Measurements from ENCODE around the gene AVEN. TPM values are rescaled to one million over a fixed set of nuclear protein-coding genes. Genes with fewer than 3 reads are reported as not detected.
A peak's percentile ranks its signal among the peaks of the same experiment; 100 is the strongest.

The AVEN gene
- total and polyA plus RNA-seq, 2 of the 8 experiments (the other 6 are each of a cell fraction or from before 2014, with no cell fraction given): 5.5 to 17.0 TPM

GRCh38 chr15:34047893-34048775, 9.1 kb upstream of the AVEN start:
- Histone ChIP-seq H2AK5ac (ENCODE audit: low read depth, low read length) (no peak overlapping the region), H2BK120ac (replicated peaks; ENCODE audit: low read depth, low read length) (no peak overlapping the region), H2BK12ac (ENCODE audit: low read depth, low read length) (no peak overlapping the region), H4K20me1 (replicated peaks in 1 of 2; ENCODE audit: control insufficient read depth in 1 of 2, insufficient read depth in 2 of 2, low read length in 2 of 2) (no peaks in the 10 kb centered on the region), H3K23ac (ENCODE audit: insufficient read length) (no peak overlapping the region), H3K79me2 (ENCODE audit: control insufficient read depth in 1 of 2, insufficient read depth in 2 of 2, low read length in 2 of 2) (no peaks in the 10 kb centered on the region), H3K36me3 (ENCODE audit: control insufficient read depth in 2 of 4, insufficient read depth in 4 of 4, low read length in 3 of 4) (no peaks in the 10 kb centered on the region), H3K4me1 (replicated peaks in 1 of 4; ENCODE audit: control insufficient read depth in 3 of 4, insufficient read depth in 4 of 4, low read length in 3 of 4) (no peaks in the 10 kb centered on the region), H3K18ac (ENCODE audit: extremely low read depth, low read length) (no peak overlapping the region), H3K14ac (ENCODE audit: insufficient read length) (no peak overlapping the region), H2BK15ac (ENCODE audit: low read length) (0 out of 2 replicates have a peak overlapping the region, but pooled peaks have one; percentile 46), H3K4ac (replicated peaks; ENCODE audit: insufficient read length, low read depth, low read length) (no peak overlapping the region), H4K8ac (ENCODE audit: extremely low read depth, insufficient read depth, low read length) (peak overlapping the region; percentile 11), H3K27me3 (replicated peaks in 1 of 4; ENCODE audit: control insufficient read depth in 3 of 4, extremely low read depth in 1 of 4, insufficient read depth in 3 of 4, low read length in 3 of 4) (no peaks in the 10 kb centered on the region; a peak in 1 of 7 replicates), H3K9me3 (ENCODE audit: insufficient read depth in 2 of 2, low read depth in 1 of 2, low read length in 1 of 2) (0 out of 4 replicates have a peak, but pooled peaks cover 0 to 3% of the 10 kb centered on the region in 2 experiments), H4K91ac (replicated peaks; ENCODE audit: insufficient read length, low read length) (no peak overlapping the region), H3K27ac (ENCODE audit: low read depth, low read length) (no peak overlapping the region), H4K5ac (ENCODE audit: insufficient read length, low read depth, low read length) (no peak overlapping the region), H2BK5ac (ENCODE audit: low read depth, low read length) (no peak overlapping the region), H2BK20ac (ENCODE audit: low read length) (no peak overlapping the region), H3K4me2 (ENCODE audit: insufficient read depth in 1 of 2, low read depth in 2 of 2, low read length in 2 of 2) (no peak overlapping the region), H3K4me3 (ENCODE audit: extremely low read depth in 1 of 4, insufficient read depth in 2 of 4, low read depth in 3 of 4, low read length in 4 of 4) (no peak overlapping the region), H3K56ac (replicated peaks; ENCODE audit: insufficient read length, low read depth, low read length) (no peak overlapping the region), H3K23me2 (ENCODE audit: low read depth, low read length) (no peaks in the 10 kb centered on the region), H3K79me1 (ENCODE audit: low read depth, low read length) (no peaks in the 10 kb centered on the region), H3K9ac (replicated peaks in 1 of 4; ENCODE audit: extremely low read depth in 1 of 4, low read depth in 3 of 4, low read length in 3 of 4) (no peak overlapping the region), H2AFZ (ENCODE audit: low read length) (no peak overlapping the region)
- ChIA-PET POLR2A (ENCODE audit: partially characterized antibody) (interaction anchor here (0.7 to 1.1 kb wide), 2 partner anchors 9 to 20 kb away, joined by 3 to 4 read pairs; no protein-coding TSS in a partner anchor), CTCF (ENCODE audit: partially characterized antibody) (no interaction called here)
- 82% methylated on average over 9 of the region's 10 CpGs; no CpG with 5 or more reads in 1 of the 2 experiments for WGBS, 2 experiments (ENCODE audit: extremely low coverage in 1 of 2, insufficient coverage in 1 of 2, insufficient read length in 1 of 2, insufficient replicate concordance in 2 of 2, low coverage in 1 of 2, low lambda C conversion rate in 2 of 2, missing lambda C conversion rate in 1 of 2)
- FAIRE-seq (no peak), DNase-seq (ENCODE audit: low read depth in 1 of 2, low spot score in 2 of 2) (no peak)
- TF ChIP-seq MAFK (IDR thresholded peaks at IDR 0.05; ENCODE audit: low read depth, low read length) (no peak), HDAC6 (IDR thresholded peaks at IDR 0.05; ENCODE audit: low read depth, low read length) (no peak), SAP30 (IDR thresholded peaks at IDR 0.05; ENCODE audit: insufficient read depth, insufficient replicate concordance, low read length) (no peak), NANOG (IDR thresholded peaks at IDR 0.05; ENCODE audit: insufficient read depth, low read depth, low read length, poor library complexity, severe bottlenecking) (no peak)

Measured in H1 (cell line).